Liver (tissue), 9 donors: ENCODE measurements around the gene CBX8. TPM values are rescaled to one million over a fixed set of nuclear protein-coding genes. Genes with fewer than 3 reads are reported as not detected.

Experiments
- DNase-seq: peaks from one replicate; pipeline ENCODE4 v3.0.0-alpha.2; 2017; ENCODE audit warnings: low spot score
- H3K27ac ChIP-seq, 2 donors: one replicate each; pipeline ENCODE4 v1.7.0; 2013; ENCODE audit warnings: inconsistent platforms in 2 of 2, low read length in 2 of 2, control low read depth in 1 of 2, low read depth in 1 of 2, mild to moderate bottlenecking in 1 of 2
- H3K27me3 ChIP-seq, 4 donors: one replicate each; pipeline versions ENCODE4 v1.6.1 to v1.7.0; 2013; ENCODE audit warnings: low read length in 3 of 4, inconsistent platforms in 1 of 4, mild to moderate bottlenecking in 1 of 4, moderate library complexity in 1 of 4; ENCODE audit not compliant: control insufficient read depth in 4 of 4, insufficient read depth in 4 of 4
- H3K36me3 ChIP-seq, 4 donors: one replicate each; pipeline versions ENCODE4 v1.6.1 to v1.7.0; 2013; ENCODE audit warnings: low read length in 3 of 4, mild to moderate bottlenecking in 3 of 4, low read depth in 1 of 4, moderate library complexity in 1 of 4; ENCODE audit not compliant: control insufficient read depth in 4 of 4, insufficient read depth in 3 of 4
- H3K4me1 ChIP-seq, 4 donors: one replicate each; pipeline versions ENCODE4 v1.6.1 to v1.7.0; 2013; ENCODE audit warnings: low read length in 3 of 4, mild to moderate bottlenecking in 3 of 4, moderate library complexity in 1 of 4; ENCODE audit not compliant: control insufficient read depth in 4 of 4, insufficient read depth in 4 of 4
- H3K4me3 ChIP-seq, 3 donors: one replicate each; pipeline versions ENCODE4 v1.6.1 to v1.7.0; 2013; ENCODE audit warnings: low read length in 3 of 3, control low read depth in 1 of 3, low read depth in 1 of 3, mild to moderate bottlenecking in 1 of 3
- H3K9ac ChIP-seq, 2 donors: one replicate each; pipeline ENCODE4 v1.7.0; 2013; ENCODE audit warnings: low read length in 2 of 2, mild to moderate bottlenecking in 2 of 2, moderate library complexity in 2 of 2, control low read depth in 1 of 2, low read depth in 1 of 2
- H3K9me3 ChIP-seq, 4 donors: one replicate each; pipeline versions ENCODE4 v1.6.1 to v1.7.0; 2013; ENCODE audit warnings: low read length in 3 of 4; ENCODE audit not compliant: control insufficient read depth in 4 of 4
- ATF3 ChIP-seq: IDR thresholded peaks from 2 replicates; pipeline ENCODE4 v1.6.1; 2016; ENCODE audit warnings: antibody characterized with exemption
- CTCF ChIP-seq: fragments of 150-350 bp; IDR thresholded peaks from 2 replicates; pipeline ENCODE4 v1.5.1; 2017; ENCODE audit warnings: improper control_type of control experiment, low read depth, low read length; ENCODE audit not compliant: missing input control
- EGR1 ChIP-seq, 2 donors: IDR thresholded peaks; 2 replicates each; pipeline ENCODE4 v1.6.1; 2016 to 2018; ENCODE audit warnings: antibody characterized with exemption in 2 of 2, low read depth in 2 of 2
- FOXA1 ChIP-seq: IDR thresholded peaks from 2 replicates; pipeline ENCODE4 v1.6.1; 2016; ENCODE audit warnings: antibody characterized with exemption
- GABPA ChIP-seq, 2 donors: IDR thresholded peaks in 1 of 2; conservative IDR thresholded peaks in 1 of 2; 2 replicates each; pipeline ENCODE4 v1.6.1; 2016; ENCODE audit warnings: antibody characterized with exemption in 2 of 2, mild to moderate bottlenecking in 1 of 2, moderate library complexity in 1 of 2
- HNF4A ChIP-seq, 2 donors: conservative IDR thresholded peaks; 2 replicates each; pipeline ENCODE4 v1.6.1; 2016; ENCODE audit warnings: antibody characterized with exemption in 2 of 2, mild to moderate bottlenecking in 2 of 2
- HNF4G ChIP-seq: IDR thresholded peaks from 2 replicates; pipeline ENCODE4 v1.6.1; 2016; ENCODE audit warnings: antibody characterized with exemption
- MAX ChIP-seq: IDR thresholded peaks from 2 replicates; pipeline ENCODE4 v1.6.1; 2016; ENCODE audit warnings: antibody characterized with exemption
- NR2F2 ChIP-seq: IDR thresholded peaks from 2 replicates; pipeline ENCODE4 v1.6.1; 2016; ENCODE audit warnings: antibody characterized with exemption
- RAD21 ChIP-seq, 2 donors: IDR thresholded peaks; 2 replicates each; pipeline ENCODE4 v1.6.1; 2016; ENCODE audit warnings: antibody characterized with exemption in 2 of 2, mild to moderate bottlenecking in 2 of 2
- RXRA ChIP-seq, 2 donors: IDR thresholded peaks; 2 replicates each; pipeline ENCODE4 v1.6.1; 2017 to 2018; ENCODE audit warnings: antibody characterized with exemption in 2 of 2, mild to moderate bottlenecking in 1 of 2
- ZBTB33 ChIP-seq: IDR thresholded peaks from 2 replicates; pipeline ENCODE4 v1.6.1; 2016; ENCODE audit warnings: antibody characterized with exemption
- WGBS: extraction: QIAGEN DNeasy Blood & Tissue Kit; methylation state at CpG from one replicate; pipeline ENCODE4 v1.1.7; 2013; 5-methylcytosine and 5-hydroxymethylcytosine counted together
- polyA plus RNA-seq, 2 donors: library from polyadenylated mRNA; stranded (reverse) in 1 of 2; unstranded in 1 of 2; fragments of 200-250 nt in 1 of 2; fragments of >200 nt in 1 of 2; fragmentation: Nextera tagmentation in 1 of 2; extraction: Ambion mirVana in 1 of 2; gene quantifications; one replicate each; pipeline versions ENCODE4 v1.2.1 to v1.2.3, GENCODE V29; 2013 to 2015
- total RNA-seq, 2 donors: library from RNA; depleted of rRNA; stranded (reverse); fragments of >200 nt; gene quantifications; one replicate each; pipeline ENCODE4 v1.2.3, GENCODE V29; 2014
- donor health status: healthy.
- donor health status: healthy.
- donor health status: healthy.
- donor health status: healthy.
- donor health status: healthy.

Gene CBX8
- total and polyA plus RNA-seq, 4 donors: 0.75 to 2.7 (median 1.9) TPM

GRCh38 chr17:79811011-79811867, 14.4 kb upstream of the CBX8 start:
- no peak overlapping the region for H3K27ac ChIP-seq
- no peaks in the 10 kb centered on the region for H3K9me3 ChIP-seq
- DNase-seq: no peak
- no peak overlapping the region for H3K9ac ChIP-seq
- TF ChIP-seq ATF3: no peak
- no peak for TF ChIP-seq HNF4G
- TF ChIP-seq RAD21 (IDR thresholded peaks at IDR 0.05): peak; percentile 53 to 73
- TF ChIP-seq HNF4A (conservative IDR thresholded peaks at IDR 0.05): no peak
- TF ChIP-seq NR2F2: no peak
- no peak for TF ChIP-seq FOXA1
- TF ChIP-seq GABPA (IDR thresholded peaks at IDR 0.05 in 1 of 2, conservative IDR thresholded peaks at IDR 0.05 in 1 of 2): no peak
- peak; percentile 38 for TF ChIP-seq CTCF
- no peak for TF ChIP-seq EGR1 (IDR thresholded peaks at IDR 0.05; ENCODE audit: low read depth in 2 of 2)
- H3K4me3 ChIP-seq: peak overlapping the region in 1 of 3 donors; percentile 6
- no peaks in the 10 kb centered on the region for H3K36me3 ChIP-seq
- H3K4me1 ChIP-seq: peaks cover 3 to 28% (median 22%) of the 10 kb centered on the region in 4 donors
- peaks cover 6 to 42% (median 25%) of the 10 kb centered on the region in 4 donors for H3K27me3 ChIP-seq
- 4% methylated on average over 66 of the region's 66 CpGs for WGBS

GRCh38 chr17:79810130-79811010, 13.5 kb upstream of the CBX8 start:
- Histone ChIP-seq H3K4me3 (peak overlapping the region in 1 of 3 donors; percentile 27), H3K9me3 (no peaks in the 10 kb centered on the region), H3K27me3 (peaks cover 6 to 48% (median 29%) of the 10 kb centered on the region in 4 donors), H3K36me3 (no peaks in the 10 kb centered on the region), H3K27ac (no peak overlapping the region), H3K4me1 (peaks cover 3 to 28% (median 20%) of the 10 kb centered on the region in 4 donors), H3K9ac (no peak overlapping the region)
- TF ChIP-seq GABPA (IDR thresholded peaks at IDR 0.05 in 1 of 2, conservative IDR thresholded peaks at IDR 0.05 in 1 of 2) (no peak), ZBTB33 (no peak), HNF4G (no peak), RXRA (IDR thresholded peaks at IDR 0.05) (no peak), HNF4A (conservative IDR thresholded peaks at IDR 0.05) (no peak), RAD21 (IDR thresholded peaks at IDR 0.05) (no peak), EGR1 (IDR thresholded peaks at IDR 0.05; ENCODE audit: low read depth in 2 of 2) (no peak), MAX (no peak)
- no peak for DNase-seq
- 2% methylated on average over 79 of the region's 79 CpGs for WGBS
